ENCODE results near the gene NPL. TPM values are rescaled to one million over a fixed set of nuclear protein-coding genes. Genes with fewer than 3 reads are reported as not detected.

NPL gene
- total RNA-seq, 1 experiment from 2014 or later: 2.4 TPM

DNA sequence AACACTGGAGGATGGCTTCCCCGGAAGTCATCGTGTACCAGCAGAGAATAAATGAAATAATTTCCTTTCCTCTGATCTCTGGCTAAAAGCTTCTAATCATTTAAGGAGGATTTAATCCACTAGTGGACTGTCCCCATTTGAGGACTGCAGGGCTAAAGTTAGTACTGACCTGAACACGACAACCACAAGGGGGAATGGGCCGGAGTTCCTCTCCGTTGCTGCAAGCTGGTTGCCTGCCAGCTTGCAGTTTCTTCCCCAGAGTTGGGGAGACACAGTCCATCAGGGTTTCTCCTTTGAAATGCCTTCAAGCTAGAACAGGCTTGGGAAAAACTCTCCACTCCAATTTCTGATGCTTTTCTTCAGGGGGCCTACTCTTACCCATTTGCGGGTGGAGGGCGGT lies 35.5 kb upstream of the NPL start:
- no CpG with 5 or more reads among the region's 7 CpGs for WGBS (ENCODE audit: extremely low coverage, insufficient read length, low lambda C conversion rate)
- no peak overlapping the region for H3K4me3 Mint-ChIP-seq
- H2BK5ac ChIP-seq (ENCODE audit: insufficient read length, low read length): no peak overlapping the region
- no peak overlapping the region for H2BK15ac ChIP-seq (ENCODE audit: low read depth, low read length)
- no peaks in the 10 kb centered on the region for H3K79me2 ChIP-seq (ENCODE audit: insufficient read depth, low read length)
- H3K56ac ChIP-seq (ENCODE audit: insufficient read length, low read depth, low read length): no peak overlapping the region
- no peak overlapping the region for H2BK120ac ChIP-seq (ENCODE audit: low read depth, low read length, poor library complexity, severe bottlenecking)
- H3K27ac Mint-ChIP-seq: no peak overlapping the region
- no peak overlapping the region for H3K4me2 ChIP-seq (ENCODE audit: insufficient read depth, insufficient read length, low read length)
- no peak overlapping the region for H2AK5ac ChIP-seq (ENCODE audit: insufficient read length, low read length)
- DNase-seq: no peak
- H3K36me3 Mint-ChIP-seq (ENCODE audit: insufficient read depth in 1 of 3, low read depth in 3 of 3): no peaks in the 10 kb centered on the region
- H2BK20ac ChIP-seq (ENCODE audit: low read depth, low read length, poor library complexity, severe bottlenecking): no peak overlapping the region
- H3K9me3 Mint-ChIP-seq: no peaks in the 10 kb centered on the region
- no peak overlapping the region for H3K18ac ChIP-seq (ENCODE audit: insufficient read length, low read depth, low read length)
- no peak overlapping the region for H3K14ac ChIP-seq (ENCODE audit: insufficient read depth, low read length)
- no peak overlapping the region for H4K5ac ChIP-seq (ENCODE audit: insufficient read length, low read depth, low read length)
- no peak overlapping the region for H3K9ac ChIP-seq (ENCODE audit: extremely low read depth, insufficient read length, low read length)
- no peaks in the 10 kb centered on the region for H3K9me3 ChIP-seq (ENCODE audit: control insufficient read depth, low read depth, low read length)
- no peak overlapping the region for H3K27ac ChIP-seq (ENCODE audit: insufficient read length, low read depth, low read length)
- no peaks in the 10 kb centered on the region for H3K4me1 ChIP-seq (ENCODE audit: insufficient read depth, low read length)
- no peak overlapping the region for H3K23ac ChIP-seq (ENCODE audit: insufficient read length, low read depth, low read length)
- no peak overlapping the region for H4K91ac ChIP-seq (ENCODE audit: insufficient read length, low read depth, low read length)
- no peak overlapping the region for H2BK12ac ChIP-seq (ENCODE audit: insufficient read length, low read depth, low read length)
- no peaks in the 10 kb centered on the region for H4K20me1 ChIP-seq (ENCODE audit: control insufficient read depth, insufficient read depth, insufficient read length)
- H3K4ac ChIP-seq (ENCODE audit: low read depth, low read length): no peak overlapping the region
- H3K23me2 ChIP-seq (ENCODE audit: insufficient read length, low read depth, low read length, poor library complexity, severe bottlenecking): no peaks in the 10 kb centered on the region
- H3K4me1 Mint-ChIP-seq: peaks cover 3% of the 10 kb centered on the region in 2 experiments; a peak in 3 of 4 replicates
- TF ChIP-seq, protein P1, sequence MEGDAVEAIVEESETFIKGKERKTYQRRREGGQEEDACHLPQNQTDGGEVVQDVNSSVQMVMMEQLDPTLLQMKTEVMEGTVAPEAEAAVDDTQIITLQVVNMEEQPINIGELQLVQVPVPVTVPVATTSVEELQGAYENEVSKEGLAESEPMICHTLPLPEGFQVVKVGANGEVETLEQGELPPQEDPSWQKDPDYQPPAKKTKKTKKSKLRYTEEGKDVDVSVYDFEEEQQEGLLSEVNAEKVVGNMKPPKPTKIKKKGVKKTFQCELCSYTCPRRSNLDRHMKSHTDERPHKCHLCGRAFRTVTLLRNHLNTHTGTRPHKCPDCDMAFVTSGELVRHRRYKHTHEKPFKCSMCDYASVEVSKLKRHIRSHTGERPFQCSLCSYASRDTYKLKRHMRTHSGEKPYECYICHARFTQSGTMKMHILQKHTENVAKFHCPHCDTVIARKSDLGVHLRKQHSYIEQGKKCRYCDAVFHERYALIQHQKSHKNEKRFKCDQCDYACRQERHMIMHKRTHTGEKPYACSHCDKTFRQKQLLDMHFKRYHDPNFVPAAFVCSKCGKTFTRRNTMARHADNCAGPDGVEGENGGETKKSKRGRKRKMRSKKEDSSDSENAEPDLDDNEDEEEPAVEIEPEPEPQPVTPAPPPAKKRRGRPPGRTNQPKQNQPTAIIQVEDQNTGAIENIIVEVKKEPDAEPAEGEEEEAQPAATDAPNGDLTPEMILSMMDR (conservative IDR thresholded peaks at IDR 0.05): no peak
- no peaks in the 10 kb centered on the region for H3K27me3 ChIP-seq (ENCODE audit: insufficient read depth, low read length)
- no peak overlapping the region for H2AFZ ChIP-seq (ENCODE audit: low read length)
- no peak overlapping the region for H3T11ph ChIP-seq (ENCODE audit: low read length)
- H4K8ac ChIP-seq (replicated peaks; ENCODE audit: insufficient read length, low read depth, low read length): no peak overlapping the region
- H3K27me3 Mint-ChIP-seq (ENCODE audit: low read depth): peaks cover 2% of the 10 kb centered on the region; the same call in 1 of the 2 replicates
- no peaks in the 10 kb centered on the region for H3K79me1 ChIP-seq (ENCODE audit: insufficient read depth, low read depth, low read length, poor library complexity, severe bottlenecking)
